Measurements from ENCODE around the gene ACE.

Gene ACE

DNA sequence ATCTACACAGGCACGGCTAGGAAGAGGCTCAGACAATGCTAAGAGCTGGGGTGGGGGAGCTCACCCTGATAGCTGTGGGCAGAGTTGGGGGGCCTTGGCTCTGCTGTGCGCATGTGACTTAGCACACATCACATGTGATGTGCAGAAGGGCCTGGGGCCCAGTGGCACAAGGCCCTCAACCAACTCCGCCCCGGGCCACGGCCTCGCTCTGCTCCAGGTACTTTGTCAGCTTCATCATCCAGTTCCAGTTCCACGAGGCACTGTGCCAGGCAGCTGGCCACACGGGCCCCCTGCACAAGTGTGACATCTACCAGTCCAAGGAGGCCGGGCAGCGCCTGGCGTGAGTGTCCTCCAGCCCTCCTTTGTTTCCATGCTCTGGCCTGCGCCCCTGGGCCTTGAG, 19.3 kb downstream of the ACE start:
- Histone ChIP-seq H3K27ac (no peak overlapping the region), H3K4me1 (ENCODE audit: control insufficient read depth in 1 of 2, insufficient read depth in 1 of 2, low read depth in 1 of 2, low read length in 1 of 2) (no peaks in the 10 kb centered on the region), H3K36me3 (no peaks in the 10 kb centered on the region), H3K9me3 (no peaks in the 10 kb centered on the region), H3K4me3 (ENCODE audit: low read depth in 1 of 2, low read length in 1 of 2) (no peak overlapping the region), H3K27me3 (peaks cover 8% of the 10 kb centered on the region)
- TF ChIP-seq, protein P1, sequence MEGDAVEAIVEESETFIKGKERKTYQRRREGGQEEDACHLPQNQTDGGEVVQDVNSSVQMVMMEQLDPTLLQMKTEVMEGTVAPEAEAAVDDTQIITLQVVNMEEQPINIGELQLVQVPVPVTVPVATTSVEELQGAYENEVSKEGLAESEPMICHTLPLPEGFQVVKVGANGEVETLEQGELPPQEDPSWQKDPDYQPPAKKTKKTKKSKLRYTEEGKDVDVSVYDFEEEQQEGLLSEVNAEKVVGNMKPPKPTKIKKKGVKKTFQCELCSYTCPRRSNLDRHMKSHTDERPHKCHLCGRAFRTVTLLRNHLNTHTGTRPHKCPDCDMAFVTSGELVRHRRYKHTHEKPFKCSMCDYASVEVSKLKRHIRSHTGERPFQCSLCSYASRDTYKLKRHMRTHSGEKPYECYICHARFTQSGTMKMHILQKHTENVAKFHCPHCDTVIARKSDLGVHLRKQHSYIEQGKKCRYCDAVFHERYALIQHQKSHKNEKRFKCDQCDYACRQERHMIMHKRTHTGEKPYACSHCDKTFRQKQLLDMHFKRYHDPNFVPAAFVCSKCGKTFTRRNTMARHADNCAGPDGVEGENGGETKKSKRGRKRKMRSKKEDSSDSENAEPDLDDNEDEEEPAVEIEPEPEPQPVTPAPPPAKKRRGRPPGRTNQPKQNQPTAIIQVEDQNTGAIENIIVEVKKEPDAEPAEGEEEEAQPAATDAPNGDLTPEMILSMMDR (IDR thresholded peaks at IDR 0.05), result no peak

GRCh38 chr17:63496663-63497400, 20.0 kb downstream of the ACE start:
- H3K9me3 ChIP-seq, result no peaks in the 10 kb centered on the region
- TF ChIP-seq, protein P1 (IDR thresholded peaks at IDR 0.05), result no peak

DNA sequence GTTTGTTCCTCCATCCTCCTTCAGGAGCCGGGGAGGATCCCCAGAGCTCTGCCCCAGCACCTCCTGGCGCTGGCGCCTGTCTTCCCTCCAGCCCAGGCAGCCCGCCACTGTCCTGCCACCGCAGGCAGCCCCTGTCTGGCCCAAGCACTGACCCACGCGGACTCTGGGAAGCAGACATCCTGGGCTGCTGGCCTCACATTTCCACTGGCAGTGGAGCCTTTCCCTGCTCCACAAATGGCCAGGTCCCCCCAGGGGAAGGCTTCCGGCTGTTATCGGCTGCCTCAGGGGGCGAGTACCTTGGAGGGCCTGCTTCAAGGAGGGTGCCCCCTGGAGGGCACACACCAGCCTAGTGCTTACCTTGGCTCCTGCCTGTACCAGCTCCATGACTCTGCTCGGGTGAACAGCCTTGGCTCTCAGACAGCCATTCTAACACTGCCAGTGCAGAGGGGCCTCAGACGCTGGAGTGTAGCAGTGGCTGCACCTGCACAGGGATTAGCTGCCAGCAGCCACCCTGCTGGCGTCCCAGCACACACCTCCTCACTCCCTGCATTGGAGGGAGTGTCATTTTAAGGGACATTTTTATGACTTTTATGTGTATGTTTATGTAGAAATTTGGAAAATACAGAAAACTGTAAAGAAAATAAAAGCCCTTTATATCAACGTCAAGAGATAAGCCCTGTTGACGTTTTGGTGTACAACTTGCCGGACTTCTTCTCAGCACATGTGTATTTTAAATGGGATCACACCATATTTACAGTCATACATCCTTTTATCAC, 21.0 kb downstream of the ACE start:
- TF ChIP-seq, protein P1 (IDR thresholded peaks at IDR 0.05), result no peak
- H3K36me3 ChIP-seq, result no peaks in the 10 kb centered on the region
- no peaks in the 10 kb centered on the region for H3K9me3 ChIP-seq
- H3K4me3 ChIP-seq (ENCODE audit: low read depth in 1 of 2, low read length in 1 of 2), result no peak overlapping the region
- no peak overlapping the region for H3K27ac ChIP-seq
- H3K27me3 ChIP-seq, result peaks cover 23% of the 10 kb centered on the region
- H3K4me1 ChIP-seq (ENCODE audit: control insufficient read depth in 1 of 2, insufficient read depth in 1 of 2, low read depth in 1 of 2, low read length in 1 of 2), result no peaks in the 10 kb centered on the region

More at GRCh38 chr17:63496663-63497400, 20.0 kb downstream of the ACE start:
- Histone ChIP-seq H3K27me3 (peaks cover 13% of the 10 kb centered on the region), H3K27ac (no peak overlapping the region), H3K4me1 (ENCODE audit: control insufficient read depth in 1 of 2, insufficient read depth in 1 of 2, low read depth in 1 of 2, low read length in 1 of 2) (no peaks in the 10 kb centered on the region), H3K36me3 (no peaks in the 10 kb centered on the region), H3K4me3 (ENCODE audit: low read depth in 1 of 2, low read length in 1 of 2) (no peak overlapping the region)

GRCh38 chr17:63498626-63499195, 21.9 kb downstream of the ACE start:
- Histone ChIP-seq H3K4me1 (ENCODE audit: control insufficient read depth in 1 of 2, insufficient read depth in 1 of 2, low read depth in 1 of 2, low read length in 1 of 2) (no peaks in the 10 kb centered on the region), H3K27ac (no peak overlapping the region), H3K9me3 (no peaks in the 10 kb centered on the region), H3K27me3 (peaks cover 23% of the 10 kb centered on the region), H3K4me3 (ENCODE audit: low read depth in 1 of 2, low read length in 1 of 2) (no peak overlapping the region), H3K36me3 (no peaks in the 10 kb centered on the region)
- TF ChIP-seq, protein P1 (IDR thresholded peaks at IDR 0.05), result no peak

DNA sequence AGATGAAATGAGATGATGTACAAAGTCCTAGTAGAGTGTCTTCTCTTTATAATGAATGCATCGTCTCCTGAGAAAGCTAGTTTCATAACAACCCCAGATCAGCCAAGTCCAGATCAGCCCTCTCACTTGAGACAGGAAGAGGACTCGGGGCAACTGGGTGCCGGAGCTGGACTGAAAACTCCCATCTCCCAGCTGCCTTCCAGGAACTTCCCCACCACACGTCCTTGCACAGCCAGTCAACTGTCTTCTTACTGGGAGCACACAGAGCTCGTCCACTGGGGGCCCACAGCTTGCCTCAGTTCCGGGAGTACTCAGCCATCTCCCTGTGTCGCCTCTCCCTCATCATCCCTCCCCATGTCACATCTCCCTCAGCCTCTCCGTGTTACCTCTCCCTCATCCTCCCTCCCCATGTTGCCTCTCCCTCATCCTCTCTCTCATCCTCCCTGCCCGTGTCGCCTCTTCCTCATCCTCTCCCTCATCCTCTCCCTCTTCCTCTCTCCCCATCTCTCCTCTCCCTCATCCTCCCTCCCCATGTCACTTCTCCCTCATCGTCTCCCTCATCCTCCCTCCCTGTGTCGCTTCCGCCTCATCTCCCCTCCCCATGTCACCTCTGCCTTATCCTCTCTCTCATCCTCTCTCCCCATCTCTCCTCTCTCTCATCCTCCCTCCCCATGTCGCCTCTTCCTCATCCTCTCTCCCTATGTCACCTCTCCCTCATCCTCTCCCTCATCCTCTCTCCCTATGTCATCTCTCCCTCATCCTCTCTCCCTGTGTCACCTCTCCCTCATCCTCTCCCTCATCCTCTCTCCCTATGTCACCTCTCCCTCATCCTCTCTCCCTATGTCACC, 23.9 kb downstream of the ACE start:
- H3K27me3 ChIP-seq, result peaks cover 34% of the 10 kb centered on the region
- no peak overlapping the region for H3K27ac ChIP-seq
- TF ChIP-seq, protein P1 (IDR thresholded peaks at IDR 0.05), result no peak
- no peaks in the 10 kb centered on the region for H3K9me3 ChIP-seq
- H3K4me1 ChIP-seq (ENCODE audit: control insufficient read depth in 1 of 2, insufficient read depth in 1 of 2, low read depth in 1 of 2, low read length in 1 of 2), result no peaks in the 10 kb centered on the region
- no peak overlapping the region for H3K4me3 ChIP-seq (ENCODE audit: low read depth in 1 of 2, low read length in 1 of 2)
- H3K36me3 ChIP-seq, result no peaks in the 10 kb centered on the region
